ENCODE data around the gene PTGER1. TPM values are rescaled to one million over a fixed set of nuclear protein-coding genes. Genes with fewer than 3 reads are reported as not detected.

Gene PTGER1
- total and polyA plus RNA-seq, 2 of the 13 experiments (the other 11 are each of a cell fraction or from before 2014, with no cell fraction given) = 0.13 TPM; not detected in 1

DNA sequence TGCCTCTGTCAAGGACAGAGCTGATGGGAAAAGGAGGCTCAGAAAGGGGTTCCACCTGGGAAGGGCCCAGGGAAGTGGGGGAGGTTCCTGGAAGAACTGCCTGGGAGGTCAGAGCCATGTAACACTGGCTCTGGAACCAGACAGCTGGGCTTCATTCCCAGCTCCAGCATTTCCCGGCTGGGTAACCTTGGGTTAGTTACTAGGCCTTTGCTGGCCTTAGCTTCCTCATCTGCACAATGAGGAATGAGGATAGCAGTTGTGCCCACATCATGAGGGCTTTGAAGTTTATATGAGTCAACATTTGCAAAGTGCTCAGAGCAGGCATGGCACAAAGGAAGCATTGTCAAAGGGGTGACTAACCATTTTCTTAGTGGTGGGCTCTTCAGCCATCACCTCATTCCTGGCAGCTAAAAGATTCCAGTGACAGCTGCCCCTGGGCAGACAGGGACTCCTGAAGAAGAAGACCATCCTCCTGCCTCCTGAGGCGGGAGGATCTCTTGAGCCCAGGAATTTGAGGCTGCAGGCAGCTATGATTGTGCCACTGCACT, 44.8 kb upstream of the PTGER1 start (continued):
- TF ChIP-seq, protein P1, sequence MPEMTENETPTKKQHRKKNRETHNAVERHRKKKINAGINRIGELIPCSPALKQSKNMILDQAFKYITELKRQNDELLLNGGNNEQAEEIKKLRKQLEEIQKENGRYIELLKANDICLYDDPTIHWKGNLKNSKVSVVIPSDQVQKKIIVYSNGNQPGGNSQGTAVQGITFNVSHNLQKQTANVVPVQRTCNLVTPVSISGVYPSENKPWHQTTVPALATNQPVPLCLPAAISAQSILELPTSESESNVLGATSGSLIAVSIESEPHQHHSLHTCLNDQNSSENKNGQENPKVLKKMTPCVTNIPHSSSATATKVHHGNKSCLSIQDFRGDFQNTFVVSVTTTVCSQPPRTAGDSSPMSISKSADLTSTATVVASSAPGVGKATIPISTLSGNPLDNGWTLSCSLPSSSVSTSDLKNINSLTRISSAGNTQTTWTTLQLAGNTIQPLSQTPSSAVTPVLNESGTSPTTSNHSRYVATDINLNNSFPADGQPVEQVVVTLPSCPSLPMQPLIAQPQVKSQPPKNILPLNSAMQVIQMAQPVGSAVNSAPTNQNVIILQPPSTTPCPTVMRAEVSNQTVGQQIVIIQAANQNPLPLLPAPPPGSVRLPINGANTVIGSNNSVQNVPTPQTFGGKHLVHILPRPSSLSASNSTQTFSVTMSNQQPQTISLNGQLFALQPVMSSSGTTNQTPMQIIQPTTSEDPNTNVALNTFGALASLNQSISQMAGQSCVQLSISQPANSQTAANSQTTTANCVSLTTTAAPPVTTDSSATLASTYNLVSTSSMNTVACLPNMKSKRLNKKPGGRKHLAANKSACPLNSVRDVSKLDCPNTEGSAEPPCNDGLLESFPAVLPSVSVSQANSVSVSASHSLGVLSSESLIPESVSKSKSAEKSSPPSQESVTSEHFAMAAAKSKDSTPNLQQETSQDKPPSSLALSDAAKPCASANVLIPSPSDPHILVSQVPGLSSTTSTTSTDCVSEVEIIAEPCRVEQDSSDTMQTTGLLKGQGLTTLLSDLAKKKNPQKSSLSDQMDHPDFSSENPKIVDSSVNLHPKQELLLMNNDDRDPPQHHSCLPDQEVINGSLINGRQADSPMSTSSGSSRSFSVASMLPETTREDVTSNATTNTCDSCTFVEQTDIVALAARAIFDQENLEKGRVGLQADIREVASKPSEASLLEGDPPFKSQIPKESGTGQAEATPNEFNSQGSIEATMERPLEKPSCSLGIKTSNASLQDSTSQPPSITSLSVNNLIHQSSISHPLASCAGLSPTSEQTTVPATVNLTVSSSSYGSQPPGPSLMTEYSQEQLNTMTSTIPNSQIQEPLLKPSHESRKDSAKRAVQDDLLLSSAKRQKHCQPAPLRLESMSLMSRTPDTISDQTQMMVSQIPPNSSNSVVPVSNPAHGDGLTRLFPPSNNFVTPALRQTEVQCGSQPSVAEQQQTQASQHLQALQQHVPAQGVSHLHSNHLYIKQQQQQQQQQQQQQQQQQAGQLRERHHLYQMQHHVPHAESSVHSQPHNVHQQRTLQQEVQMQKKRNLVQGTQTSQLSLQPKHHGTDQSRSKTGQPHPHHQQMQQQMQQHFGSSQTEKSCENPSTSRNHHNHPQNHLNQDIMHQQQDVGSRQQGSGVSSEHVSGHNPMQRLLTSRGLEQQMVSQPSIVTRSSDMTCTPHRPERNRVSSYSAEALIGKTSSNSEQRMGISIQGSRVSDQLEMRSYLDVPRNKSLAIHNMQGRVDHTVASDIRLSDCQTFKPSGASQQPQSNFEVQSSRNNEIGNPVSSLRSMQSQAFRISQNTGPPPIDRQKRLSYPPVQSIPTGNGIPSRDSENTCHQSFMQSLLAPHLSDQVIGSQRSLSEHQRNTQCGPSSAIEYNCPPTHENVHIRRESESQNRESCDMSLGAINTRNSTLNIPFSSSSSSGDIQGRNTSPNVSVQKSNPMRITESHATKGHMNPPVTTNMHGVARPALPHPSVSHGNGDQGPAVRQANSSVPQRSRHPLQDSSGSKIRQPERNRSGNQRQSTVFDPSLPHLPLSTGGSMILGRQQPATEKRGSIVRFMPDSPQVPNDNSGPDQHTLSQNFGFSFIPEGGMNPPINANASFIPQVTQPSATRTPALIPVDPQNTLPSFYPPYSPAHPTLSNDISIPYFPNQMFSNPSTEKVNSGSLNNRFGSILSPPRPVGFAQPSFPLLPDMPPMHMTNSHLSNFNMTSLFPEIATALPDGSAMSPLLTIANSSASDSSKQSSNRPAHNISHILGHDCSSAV (CRISPR knock-in tag; IDR thresholded peaks at IDR 0.05; ENCODE audit: borderline replicate concordance) = no peak
- peak; percentile 90 for TF ChIP-seq ZFX (CRISPR knock-in tag; IDR thresholded peaks at IDR 0.05; ENCODE audit: low read depth)
- TF ChIP-seq, protein P2, sequence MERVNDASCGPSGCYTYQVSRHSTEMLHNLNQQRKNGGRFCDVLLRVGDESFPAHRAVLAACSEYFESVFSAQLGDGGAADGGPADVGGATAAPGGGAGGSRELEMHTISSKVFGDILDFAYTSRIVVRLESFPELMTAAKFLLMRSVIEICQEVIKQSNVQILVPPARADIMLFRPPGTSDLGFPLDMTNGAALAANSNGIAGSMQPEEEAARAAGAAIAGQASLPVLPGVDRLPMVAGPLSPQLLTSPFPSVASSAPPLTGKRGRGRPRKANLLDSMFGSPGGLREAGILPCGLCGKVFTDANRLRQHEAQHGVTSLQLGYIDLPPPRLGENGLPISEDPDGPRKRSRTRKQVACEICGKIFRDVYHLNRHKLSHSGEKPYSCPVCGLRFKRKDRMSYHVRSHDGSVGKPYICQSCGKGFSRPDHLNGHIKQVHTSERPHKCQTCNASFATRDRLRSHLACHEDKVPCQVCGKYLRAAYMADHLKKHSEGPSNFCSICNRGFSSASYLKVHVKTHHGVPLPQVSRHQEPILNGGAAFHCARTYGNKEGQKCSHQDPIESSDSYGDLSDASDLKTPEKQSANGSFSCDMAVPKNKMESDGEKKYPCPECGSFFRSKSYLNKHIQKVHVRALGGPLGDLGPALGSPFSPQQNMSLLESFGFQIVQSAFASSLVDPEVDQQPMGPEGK (CRISPR knock-in tag; IDR thresholded peaks at IDR 0.05) = peak; percentile 58
- TF ChIP-seq RFXANK (CRISPR knock-in tag; IDR thresholded peaks at IDR 0.05) = 0 out of 2 replicates have a peak, but pooled peaks have one; percentile 33
- peak; percentile 66 for TF ChIP-seq SKI (IDR thresholded peaks at IDR 0.05; ENCODE audit: partially characterized antibody)
- TF ChIP-seq FOSL1 (CRISPR knock-in tag; IDR thresholded peaks at IDR 0.05; ENCODE audit: borderline replicate concordance) = peak; percentile 63; the same call in 1 of the 2 replicates
- TF ChIP-seq, protein P3, sequence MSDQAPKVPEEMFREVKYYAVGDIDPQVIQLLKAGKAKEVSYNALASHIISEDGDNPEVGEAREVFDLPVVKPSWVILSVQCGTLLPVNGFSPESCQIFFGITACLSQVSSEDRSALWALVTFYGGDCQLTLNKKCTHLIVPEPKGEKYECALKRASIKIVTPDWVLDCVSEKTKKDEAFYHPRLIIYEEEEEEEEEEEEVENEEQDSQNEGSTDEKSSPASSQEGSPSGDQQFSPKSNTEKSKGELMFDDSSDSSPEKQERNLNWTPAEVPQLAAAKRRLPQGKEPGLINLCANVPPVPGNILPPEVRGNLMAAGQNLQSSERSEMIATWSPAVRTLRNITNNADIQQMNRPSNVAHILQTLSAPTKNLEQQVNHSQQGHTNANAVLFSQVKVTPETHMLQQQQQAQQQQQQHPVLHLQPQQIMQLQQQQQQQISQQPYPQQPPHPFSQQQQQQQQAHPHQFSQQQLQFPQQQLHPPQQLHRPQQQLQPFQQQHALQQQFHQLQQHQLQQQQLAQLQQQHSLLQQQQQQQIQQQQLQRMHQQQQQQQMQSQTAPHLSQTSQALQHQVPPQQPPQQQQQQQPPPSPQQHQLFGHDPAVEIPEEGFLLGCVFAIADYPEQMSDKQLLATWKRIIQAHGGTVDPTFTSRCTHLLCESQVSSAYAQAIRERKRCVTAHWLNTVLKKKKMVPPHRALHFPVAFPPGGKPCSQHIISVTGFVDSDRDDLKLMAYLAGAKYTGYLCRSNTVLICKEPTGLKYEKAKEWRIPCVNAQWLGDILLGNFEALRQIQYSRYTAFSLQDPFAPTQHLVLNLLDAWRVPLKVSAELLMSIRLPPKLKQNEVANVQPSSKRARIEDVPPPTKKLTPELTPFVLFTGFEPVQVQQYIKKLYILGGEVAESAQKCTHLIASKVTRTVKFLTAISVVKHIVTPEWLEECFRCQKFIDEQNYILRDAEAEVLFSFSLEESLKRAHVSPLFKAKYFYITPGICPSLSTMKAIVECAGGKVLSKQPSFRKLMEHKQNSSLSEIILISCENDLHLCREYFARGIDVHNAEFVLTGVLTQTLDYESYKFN (CRISPR knock-in tag; conservative IDR thresholded peaks at IDR 0.05) = peak; percentile 81
- 0 out of 2 replicates have a peak, but pooled peaks have one; percentile 15 for TF ChIP-seq ZNF629 (CRISPR knock-in tag; conservative IDR thresholded peaks at IDR 0.05)
- TF ChIP-seq ZBTB20 (CRISPR knock-in tag; IDR thresholded peaks at IDR 0.05; ENCODE audit: borderline replicate concordance, low read depth) = peak; percentile 38; the same call in 1 of the 2 replicates
- no peak for TF ChIP-seq CHCHD3 (CRISPR knock-in tag; IDR thresholded peaks at IDR 0.05)
- 0 out of 2 replicates have a peak, but pooled peaks have one; percentile 45 for TF ChIP-seq RELA (CRISPR knock-in tag; IDR thresholded peaks at IDR 0.05)
- no peak for TF ChIP-seq SP2 (CRISPR knock-in tag; IDR thresholded peaks at IDR 0.05)
- TF ChIP-seq, protein P4, sequence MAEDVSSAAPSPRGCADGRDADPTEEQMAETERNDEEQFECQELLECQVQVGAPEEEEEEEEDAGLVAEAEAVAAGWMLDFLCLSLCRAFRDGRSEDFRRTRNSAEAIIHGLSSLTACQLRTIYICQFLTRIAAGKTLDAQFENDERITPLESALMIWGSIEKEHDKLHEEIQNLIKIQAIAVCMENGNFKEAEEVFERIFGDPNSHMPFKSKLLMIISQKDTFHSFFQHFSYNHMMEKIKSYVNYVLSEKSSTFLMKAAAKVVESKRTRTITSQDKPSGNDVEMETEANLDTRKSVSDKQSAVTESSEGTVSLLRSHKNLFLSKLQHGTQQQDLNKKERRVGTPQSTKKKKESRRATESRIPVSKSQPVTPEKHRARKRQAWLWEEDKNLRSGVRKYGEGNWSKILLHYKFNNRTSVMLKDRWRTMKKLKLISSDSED (CRISPR knock-in tag; IDR thresholded peaks at IDR 0.05) = no peak
- TF ChIP-seq TEAD2 (CRISPR knock-in tag; IDR thresholded peaks at IDR 0.05) = no peak
